B cell (primary cell): ENCODE data around the gene C1QTNF6. TPM values are rescaled to one million over a fixed set of nuclear protein-coding genes. Genes with fewer than 3 reads are reported as not detected.

ENCODE experiments used
- ATAC-seq: fragments of 200-7000 bp; cut with Tn5 transposase; one replicate; pipeline ENCODE4 v1.10.0; 2021; ENCODE audit warnings: low read depth, mild to moderate bottlenecking, moderate number of reproducible peaks, moderate library complexity
- CTCF ChIA-PET: fragments of 350-600 bp; sonication (Branson Sonifier 250); formaldehyde crosslinking; loops from one replicate; lab custom pipeline; 2021; ENCODE audit warnings: antibody characterized with exemption, inconsistent platforms; lab: Charles Lee
- POLR2A ChIA-PET: fragments of 350-600 bp; sonication (Branson Sonifier 250); formaldehyde crosslinking; loops from one replicate; lab custom pipeline; 2021; ENCODE audit warnings: antibody characterized with exemption; lab: Charles Lee
- DNase-seq: peaks from one replicate; pipeline ENCODE4 v3.0.0; 2013
- H2AFZ ChIP-seq: 2 replicates; pipeline ENCODE4 v1.6.1; 2012; ENCODE audit warnings: mild to moderate bottlenecking, low read depth, low read length; ENCODE audit not compliant: insufficient read depth, poor library complexity, severe bottlenecking
- H3K27ac ChIP-seq, 2 donors: 1 replicate in 1 of 2; 2 replicates in 1 of 2; pipeline ENCODE4 v1.5.1; 2012 to 2013; ENCODE audit warnings: low read length in 2 of 2, mild to moderate bottlenecking in 2 of 2, moderate library complexity in 1 of 2
- H3K27me3 ChIP-seq, 4 experiments: fragments of 200-600 bp in 1 of 4; sonication (generic) in 1 of 4; replicated peaks in 1 of 4; 1 replicate in 2 of 4; 2 replicates in 2 of 4; pipeline versions ENCODE4 v1.6.1 to v1.7.0; 2013 to 2016; ENCODE audit warnings: low read length in 3 of 4, mild to moderate bottlenecking in 2 of 4, mixed read lengths in 1 of 4, moderate library complexity in 1 of 4; ENCODE audit not compliant: insufficient read depth in 4 of 4, control insufficient read depth in 3 of 4; ENCODE audit errors: control extremely low read depth in 1 of 4
- H3K36me3 ChIP-seq, 2 experiments: replicated peaks in 1 of 2; 1 replicate in 1 of 2; 2 replicates in 1 of 2; pipeline versions ENCODE4 v1.6.1 to v1.7.1; 2013; ENCODE audit warnings: low read length in 1 of 2; ENCODE audit not compliant: insufficient read depth in 2 of 2, control insufficient read depth in 1 of 2; ENCODE audit errors: control extremely low read depth in 1 of 2, extremely low read depth in 1 of 2
- H3K4me1 ChIP-seq, 2 donors: fragments of 200-600 bp in 1 of 2; sonication (generic) in 1 of 2; 1 replicate in 1 of 2; 2 replicates in 1 of 2; pipeline versions ENCODE4 v1.5.1 to v1.6.1; 2013 to 2017; ENCODE audit warnings: low read length in 2 of 2; ENCODE audit not compliant: control insufficient read depth in 2 of 2, insufficient read depth in 2 of 2
- H3K4me2 ChIP-seq: replicated peaks from 2 replicates; pipeline ENCODE3; 2012; ENCODE audit warnings: mild to moderate bottlenecking, low read depth, low read length; ENCODE audit not compliant: poor library complexity, severe bottlenecking
- H3K4me3 ChIP-seq, 5 experiments: fragments of 200-600 bp in 1 of 5; sonication (generic) in 1 of 5; 1 replicate in 3 of 5; 2 replicates in 2 of 5; pipeline versions ENCODE4 v1.5.1 to v1.7.0; 2011 to 2016; ENCODE audit warnings: low read length in 4 of 5, mild to moderate bottlenecking in 4 of 5, low read depth in 2 of 5, control low read depth in 1 of 5, moderate library complexity in 1 of 5; ENCODE audit not compliant: insufficient read depth in 1 of 5; ENCODE audit errors: control extremely low read depth in 1 of 5, extremely low read depth in 1 of 5
- H3K79me2 ChIP-seq: fragments of 200-600 bp; sonication (generic); one replicate; pipeline ENCODE4 v1.6.0; 2016; ENCODE audit warnings: low read length; ENCODE audit not compliant: control insufficient read depth, insufficient read depth
- H3K9ac ChIP-seq: fragments of 200-600 bp; sonication (generic); 2 replicates; pipeline ENCODE4 v1.6.1; 2017; ENCODE audit warnings: mild to moderate bottlenecking, low read length, moderate library complexity
- H3K9me3 ChIP-seq, 3 donors: one replicate each; pipeline versions ENCODE4 v1.6.1 to v1.7.1; 2013; ENCODE audit warnings: low read length in 2 of 3; ENCODE audit not compliant: control insufficient read depth in 2 of 3, insufficient read depth in 1 of 3; ENCODE audit errors: control extremely low read depth in 1 of 3
- H4K20me1 ChIP-seq: 2 replicates; pipeline ENCODE4 v1.6.0; 2012; ENCODE audit warnings: mild to moderate bottlenecking, low read length; ENCODE audit not compliant: insufficient read depth, control insufficient read depth, poor library complexity, severe bottlenecking
- H3K27ac Mint-ChIP-seq: one replicate; pipeline ENCODE4 v1.8.0; 2021; ENCODE audit warnings: mixed read lengths
- H3K27me3 Mint-ChIP-seq: one replicate; pipeline ENCODE4 v1.8.0; 2021; ENCODE audit warnings: mixed read lengths
- H3K4me1 Mint-ChIP-seq: one replicate; pipeline ENCODE4 v1.8.0; 2021; ENCODE audit warnings: mixed read lengths
- H3K4me3 Mint-ChIP-seq: one replicate; pipeline ENCODE4 v1.8.0; 2021; ENCODE audit warnings: mixed read lengths
- H3K9me3 Mint-ChIP-seq: one replicate; pipeline ENCODE4 v1.8.0; 2022; ENCODE audit warnings: mixed read lengths; ENCODE audit not compliant: insufficient read depth
- EZH2 ChIP-seq: IDR thresholded peaks from 2 replicates; pipeline ENCODE4 v1.6.1; 2012; ENCODE audit warnings: borderline replicate concordance, low read depth, mild to moderate bottlenecking, moderate library complexity, low read length; ENCODE audit not compliant: insufficient read depth, poor library complexity, severe bottlenecking
- WGBS: methylation state at CpG from one replicate; pipeline ENCODE4 v1.1.5; 2013; ENCODE audit warnings: missing lambda C conversion rate; ENCODE audit not compliant: insufficient coverage; 5-methylcytosine and 5-hydroxymethylcytosine counted together
- intact Hi-C: fragments of 100-400 bp; cut with micrococcal nuclease; formaldehyde crosslinking; loops from one replicate; pipeline ENCODE4 v1.10.0; 2022
- polyA plus RNA-seq: library from polyadenylated mRNA; depleted of rRNA; stranded (reverse); fragments of >200 nt; gene quantifications from 2 replicates; pipeline ENCODE4 v1.2.3, GENCODE V29; 2012
- total RNA-seq, 2 donors: library from RNA; stranded (reverse); fragments of 120-200 nt in 1 of 2; gene quantifications; 1 replicate in 1 of 2; 2 replicates in 1 of 2; pipeline versions ENCODE4 v1.2.3 to v1.2.4, GENCODE V29; 2013 to 2022
- TF ChIP-seq, protein P1 (sequence below): fragments of 200-600 bp; IDR thresholded peaks from one replicate; pipeline ENCODE4 v1.8.0; 2022; ENCODE audit warnings: antibody characterized with exemption, mild to moderate bottlenecking

The C1QTNF6 gene
- total and polyA plus RNA-seq, 2 donors (not counting 1 experiment from before 2014, with no cell fraction given) = 18.5 to 33.9 TPM

DNA sequence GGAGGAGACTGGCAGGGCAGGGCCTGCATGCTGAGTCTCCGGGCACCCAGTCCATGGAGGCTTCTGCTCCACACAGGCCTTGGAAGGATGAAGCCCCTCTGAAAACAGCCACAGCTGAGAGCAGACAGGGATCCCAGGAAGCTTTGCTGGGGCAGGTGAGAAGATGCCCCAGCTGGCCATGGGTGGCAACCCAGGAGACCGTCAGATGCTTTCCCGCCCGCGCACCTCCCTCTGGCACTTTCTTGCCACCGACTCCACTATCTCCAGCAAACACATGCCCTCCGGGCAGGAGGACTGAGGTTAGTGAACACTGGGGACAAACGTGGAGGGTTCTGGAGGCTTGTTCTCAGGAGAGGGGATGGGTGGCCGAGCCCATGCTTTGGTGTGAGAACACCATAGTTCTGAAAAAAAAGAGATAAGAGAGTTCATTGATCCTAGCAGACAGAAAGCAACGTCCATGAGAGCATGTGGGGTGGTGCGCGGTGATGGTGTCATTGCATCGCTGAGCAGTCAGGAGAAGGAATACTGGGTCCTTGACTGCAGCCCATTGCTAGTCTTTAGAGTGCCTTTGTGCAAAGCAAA is 2.3 kb downstream of the C1QTNF6 start:
- ATAC-seq (no peak), DNase-seq (no peak)
- ChIA-PET CTCF (interaction anchor here (1.0 kb wide), 1 partner anchor 12 kb away, joined by 3 read pairs; no protein-coding TSS in a partner anchor), POLR2A (no interaction called here)
- Mint-ChIP-seq H3K4me3 (no peak overlapping the region), H3K9me3 (no peaks in the 10 kb centered on the region), H3K27ac (no peak overlapping the region), H3K4me1 (peaks cover 9% of the 10 kb centered on the region), H3K27me3 (no peaks in the 10 kb centered on the region)
- Histone ChIP-seq H3K27me3 (peaks cover 0 to 3% (median 0%) of the 10 kb centered on the region in 4 experiments), H3K36me3 (no peaks in the 10 kb centered on the region), H3K9ac (no peak overlapping the region), H3K4me2 (no peak overlapping the region), H2AFZ (no peak overlapping the region), H3K79me2 (no peaks in the 10 kb centered on the region), H4K20me1 (no peaks in the 10 kb centered on the region), H3K27ac (no peak overlapping the region), H3K4me3 (no peak overlapping the region), H3K4me1 (peaks cover 0 to 14% of the 10 kb centered on the region in 2 donors), H3K9me3 (peaks cover 0 to 3% (median 0%) of the 10 kb centered on the region in 3 donors)
- TF ChIP-seq, protein P1, sequence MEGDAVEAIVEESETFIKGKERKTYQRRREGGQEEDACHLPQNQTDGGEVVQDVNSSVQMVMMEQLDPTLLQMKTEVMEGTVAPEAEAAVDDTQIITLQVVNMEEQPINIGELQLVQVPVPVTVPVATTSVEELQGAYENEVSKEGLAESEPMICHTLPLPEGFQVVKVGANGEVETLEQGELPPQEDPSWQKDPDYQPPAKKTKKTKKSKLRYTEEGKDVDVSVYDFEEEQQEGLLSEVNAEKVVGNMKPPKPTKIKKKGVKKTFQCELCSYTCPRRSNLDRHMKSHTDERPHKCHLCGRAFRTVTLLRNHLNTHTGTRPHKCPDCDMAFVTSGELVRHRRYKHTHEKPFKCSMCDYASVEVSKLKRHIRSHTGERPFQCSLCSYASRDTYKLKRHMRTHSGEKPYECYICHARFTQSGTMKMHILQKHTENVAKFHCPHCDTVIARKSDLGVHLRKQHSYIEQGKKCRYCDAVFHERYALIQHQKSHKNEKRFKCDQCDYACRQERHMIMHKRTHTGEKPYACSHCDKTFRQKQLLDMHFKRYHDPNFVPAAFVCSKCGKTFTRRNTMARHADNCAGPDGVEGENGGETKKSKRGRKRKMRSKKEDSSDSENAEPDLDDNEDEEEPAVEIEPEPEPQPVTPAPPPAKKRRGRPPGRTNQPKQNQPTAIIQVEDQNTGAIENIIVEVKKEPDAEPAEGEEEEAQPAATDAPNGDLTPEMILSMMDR = no peak
- TF ChIP-seq EZH2 = no peak
- intact Hi-C loops = no loop called here
- 80% methylated on average over 10 of the region's 13 CpGs for WGBS

DNA sequence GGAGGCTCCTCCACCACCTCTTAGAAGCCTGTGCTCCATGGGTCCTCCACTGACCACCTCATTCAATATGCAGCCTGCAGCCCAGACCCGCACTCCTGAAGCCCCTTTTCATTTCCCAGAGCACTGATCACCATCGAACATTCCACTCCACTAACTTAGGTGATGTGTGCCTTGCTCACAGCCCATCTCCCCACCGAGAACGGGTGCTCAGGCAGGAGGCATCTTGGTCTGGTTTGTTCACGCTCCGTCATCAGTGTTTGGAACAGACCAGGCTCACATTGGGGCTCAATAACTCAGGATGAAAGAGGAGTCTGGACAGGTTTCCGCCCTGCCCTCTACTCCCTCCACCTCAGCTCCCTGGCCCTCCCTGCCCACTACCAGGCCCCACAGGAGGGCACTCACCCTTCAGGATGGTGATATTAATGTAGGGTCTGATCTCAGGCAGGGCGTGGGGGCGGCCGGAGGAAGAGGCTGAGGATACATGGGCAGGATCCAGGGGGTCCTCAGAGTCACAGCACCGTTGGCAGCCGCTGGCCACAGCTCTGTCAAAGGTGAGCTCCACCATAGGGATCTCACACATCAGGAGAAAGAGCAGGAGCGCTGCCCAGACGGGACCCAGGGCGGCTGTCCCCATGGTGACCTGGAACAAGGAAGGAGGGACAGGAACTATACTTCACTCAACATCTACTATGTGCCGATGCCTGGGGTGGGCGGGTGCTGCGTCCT is 3.1 kb downstream of the C1QTNF6 start:
- Histone ChIP-seq H3K9me3 (peaks cover 0 to 3% (median 0%) of the 10 kb centered on the region in 3 donors), H3K36me3 (no peaks in the 10 kb centered on the region), H4K20me1 (no peaks in the 10 kb centered on the region), H3K9ac (no peak overlapping the region), H3K4me3 (no peak overlapping the region), H3K79me2 (no peaks in the 10 kb centered on the region), H3K4me2 (no peak overlapping the region), H2AFZ (no peak overlapping the region), H3K4me1 (peaks cover 0 to 14% of the 10 kb centered on the region in 2 donors), H3K27ac (no peak overlapping the region), H3K27me3 (peaks cover 0 to 3% (median 0%) of the 10 kb centered on the region in 4 experiments)
- 80% methylated on average over 14 of the region's 18 CpGs for WGBS
- Mint-ChIP-seq H3K27ac (no peak overlapping the region), H3K4me1 (peaks cover 9% of the 10 kb centered on the region), H3K9me3 (no peaks in the 10 kb centered on the region), H3K27me3 (no peaks in the 10 kb centered on the region), H3K4me3 (no peak overlapping the region)
- intact Hi-C loops = no loop called here
- ATAC-seq = no peak
- ChIA-PET POLR2A (no interaction called here), CTCF (no interaction called here)
- no peak for DNase-seq
- no peak for TF ChIP-seq EZH2
- TF ChIP-seq, protein P1 = no peak
